A673 (cell line): ENCODE measurements around the gene PRG2. TPM values are rescaled to one million over a fixed set of nuclear protein-coding genes. Genes with fewer than 3 reads are reported as not detected.
"Not testable (repeated sequence)": the region's sequence is repeated elsewhere in the genome, so short reads cannot be mapped to it uniquely, and the experiment has no call there.

ENCODE experiments used
- BruUV-seq: library from RNA; stranded (reverse); fragments of 400-500 nt; replicated peaks from 2 replicates; lab custom pipeline; 2021; lab: Mats Ljungman, UMichigan
- CTCF ChIA-PET: fragments of 300-600 bp; sonication (Branson Sonifier 250); formaldehyde crosslinking; loops from one replicate; lab custom pipeline; 2022; ENCODE audit warnings: antibody characterized with exemption; lab: Charles Lee
- POLR2A ChIA-PET: fragments of 300-600 bp; sonication (Branson Sonifier 250); formaldehyde crosslinking; loops from one replicate; lab custom pipeline; 2022; ENCODE audit warnings: antibody characterized with exemption; ENCODE audit not compliant: low non-redundant PET; lab: Charles Lee
- DNase-seq: peaks from one replicate; pipeline ENCODE4 v3.0.0-alpha.2; 2015; ENCODE audit warnings: low spot score
- H3K27ac ChIP-seq: fragments of 200-600 bp; sonication (generic); 2 replicates; pipeline ENCODE4 v1.5.1; 2016; ENCODE audit warnings: mixed run types, low read depth, mild to moderate bottlenecking, mixed read lengths, antibody characterized with exemption, low read length; ENCODE audit not compliant: poor library complexity, severe bottlenecking
- H3K27me3 ChIP-seq: fragments of 200-600 bp; sonication (generic); replicated peaks from 2 replicates; pipeline ENCODE4 v1.6.1; 2017; ENCODE audit warnings: mixed run types, low read depth, mild to moderate bottlenecking, mixed read lengths, antibody characterized with exemption, low read length; ENCODE audit not compliant: insufficient read depth, poor library complexity
- H3K36me3 ChIP-seq: fragments of 200-600 bp; sonication (generic); 2 replicates; pipeline ENCODE4 v1.6.1; 2016; ENCODE audit warnings: mixed run types, mild to moderate bottlenecking, mixed read lengths, antibody characterized with exemption, low read length; ENCODE audit not compliant: insufficient read depth, poor library complexity, severe bottlenecking
- H3K4me1 ChIP-seq: fragments of 200-600 bp; sonication (generic); 2 replicates; pipeline ENCODE4 v1.6.1; 2017; ENCODE audit warnings: mixed run types, mild to moderate bottlenecking, mixed read lengths, antibody characterized with exemption, low read length; ENCODE audit not compliant: insufficient read depth, poor library complexity, severe bottlenecking
- H3K4me3 ChIP-seq: fragments of 200-600 bp; sonication (generic); 2 replicates; pipeline ENCODE4 v1.5.1; 2016; ENCODE audit warnings: low read depth, mixed run types, mild to moderate bottlenecking, mixed read lengths, low read length; ENCODE audit not compliant: poor library complexity, severe bottlenecking
- H3K9me3 ChIP-seq: fragments of 200-600 bp; sonication (generic); 2 replicates; pipeline ENCODE4 v1.6.1; 2016; ENCODE audit warnings: mixed run types, low read depth, mild to moderate bottlenecking, mixed read lengths, antibody characterized with exemption, low read length; ENCODE audit not compliant: poor library complexity, severe bottlenecking
- EZH2 ChIP-seq: fragments of 200-600 bp; sonication (generic); IDR thresholded peaks from 2 replicates; pipeline ENCODE4 v1.6.1; 2017; ENCODE audit warnings: borderline replicate concordance, low read depth, mild to moderate bottlenecking, mixed read lengths, antibody characterized with exemption, low read length; ENCODE audit not compliant: poor library complexity, severe bottlenecking
- intact Hi-C: fragments of 100-400 bp; cut with micrococcal nuclease; formaldehyde crosslinking; loops from one replicate; pipeline ENCODE4 v1.10.0; 2022; ENCODE audit not compliant: unreplicated experiment
- total RNA-seq: library from RNA; stranded (reverse); gene quantifications from 2 replicates; pipeline ENCODE4 v1.2.3, GENCODE V29; 2021
- TF ChIP-seq, protein P1 (sequence below): fragments of 300-800, 200-600 bp; sonication (generic); conservative IDR thresholded peaks from 2 replicates; pipeline ENCODE4 v1.5.1; 2017; ENCODE audit warnings: low read depth, mild to moderate bottlenecking, antibody characterized with exemption, low read length, moderate library complexity, mixed read lengths

PRG2 gene
- total RNA-seq, 1 experiment from 2014 or later: not detected

DNA sequence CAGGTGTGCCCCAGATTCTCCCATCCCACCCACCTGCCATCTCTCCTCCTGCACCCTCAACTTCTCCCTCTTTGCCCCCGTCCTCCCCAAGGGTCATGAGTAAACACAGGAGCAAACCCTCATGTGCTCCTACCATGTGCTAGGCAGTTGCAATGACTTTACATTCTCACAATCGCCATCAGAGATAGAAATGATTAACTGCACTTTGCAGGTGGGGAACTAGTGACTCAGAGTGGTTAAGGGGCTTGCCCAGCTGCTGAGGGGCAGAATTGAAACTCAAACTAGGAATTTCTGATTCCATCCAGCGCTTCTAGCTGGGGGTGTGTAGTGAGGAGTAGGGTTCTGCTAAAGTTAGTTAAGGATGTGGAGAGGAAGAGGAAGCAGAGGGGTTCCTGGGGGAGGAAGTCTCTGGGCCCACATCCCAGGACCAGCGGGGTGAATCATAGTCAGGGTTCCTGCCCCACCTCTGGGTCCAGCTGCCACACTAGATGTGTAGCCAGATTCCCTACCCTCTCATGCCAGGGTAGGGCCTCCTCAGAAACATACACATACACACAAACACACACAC is 16.0 kb upstream of the PRG2 start:
- intact Hi-C loops: no loop called here
- ChIA-PET CTCF (no interaction called here), POLR2A (interaction anchor here (0.6 kb wide), 1 partner anchor 193 kb away, joined by 3 read pairs; no protein-coding TSS in a partner anchor)

DNA sequence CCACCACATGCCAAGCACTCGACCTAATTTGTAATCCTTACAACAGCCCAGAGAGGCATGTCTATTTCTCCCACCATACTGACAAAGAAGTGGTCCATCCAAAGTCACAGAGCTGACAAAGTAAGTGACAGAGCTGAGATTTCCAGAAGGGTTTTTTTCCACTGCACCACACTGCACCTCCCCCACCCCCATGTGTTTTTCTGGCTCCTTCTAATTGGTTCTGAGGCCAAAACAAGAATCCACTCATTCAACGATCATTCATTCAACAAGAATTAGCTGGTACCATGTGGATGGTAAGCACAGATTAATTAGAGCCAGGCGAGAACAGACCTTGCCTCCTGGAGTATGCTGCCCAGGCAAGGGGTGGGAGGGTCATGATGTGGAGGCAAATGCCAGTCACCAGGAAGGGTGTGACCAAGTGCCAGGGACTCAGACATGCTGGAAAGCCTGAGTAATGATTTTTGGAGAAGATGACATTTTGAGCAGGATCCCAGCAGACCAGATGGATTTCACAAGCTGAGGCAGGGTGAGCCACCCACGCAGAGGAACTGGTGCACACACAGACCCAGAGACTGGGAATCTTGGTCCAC is 14.9 kb upstream of the PRG2 start:
- ChIA-PET CTCF (no interaction called here), POLR2A (no interaction called here)
- H3K4me3 ChIP-seq: no peak overlapping the region
- H3K9me3 ChIP-seq: no peaks in the 10 kb centered on the region
- TF ChIP-seq EZH2: no peak
- TF ChIP-seq, protein P1, sequence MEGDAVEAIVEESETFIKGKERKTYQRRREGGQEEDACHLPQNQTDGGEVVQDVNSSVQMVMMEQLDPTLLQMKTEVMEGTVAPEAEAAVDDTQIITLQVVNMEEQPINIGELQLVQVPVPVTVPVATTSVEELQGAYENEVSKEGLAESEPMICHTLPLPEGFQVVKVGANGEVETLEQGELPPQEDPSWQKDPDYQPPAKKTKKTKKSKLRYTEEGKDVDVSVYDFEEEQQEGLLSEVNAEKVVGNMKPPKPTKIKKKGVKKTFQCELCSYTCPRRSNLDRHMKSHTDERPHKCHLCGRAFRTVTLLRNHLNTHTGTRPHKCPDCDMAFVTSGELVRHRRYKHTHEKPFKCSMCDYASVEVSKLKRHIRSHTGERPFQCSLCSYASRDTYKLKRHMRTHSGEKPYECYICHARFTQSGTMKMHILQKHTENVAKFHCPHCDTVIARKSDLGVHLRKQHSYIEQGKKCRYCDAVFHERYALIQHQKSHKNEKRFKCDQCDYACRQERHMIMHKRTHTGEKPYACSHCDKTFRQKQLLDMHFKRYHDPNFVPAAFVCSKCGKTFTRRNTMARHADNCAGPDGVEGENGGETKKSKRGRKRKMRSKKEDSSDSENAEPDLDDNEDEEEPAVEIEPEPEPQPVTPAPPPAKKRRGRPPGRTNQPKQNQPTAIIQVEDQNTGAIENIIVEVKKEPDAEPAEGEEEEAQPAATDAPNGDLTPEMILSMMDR: no peak
- H3K36me3 ChIP-seq: peaks cover 18% of the 10 kb centered on the region
- H3K27me3 ChIP-seq: no peaks in the 10 kb centered on the region
- BruUV-seq: no TSS peak
- H3K4me1 ChIP-seq: no peaks in the 10 kb centered on the region
- intact Hi-C loops: no loop called here
- DNase-seq: no peak
- H3K27ac ChIP-seq: no peak overlapping the region

More for the DNA sequence above, 16.0 kb upstream of the PRG2 start:
- DNase-seq: no peak
- Histone ChIP-seq H3K27ac (no peak overlapping the region), H3K9me3 (no peaks in the 10 kb centered on the region), H3K27me3 (no peaks in the 10 kb centered on the region), H3K4me1 (no peaks in the 10 kb centered on the region), H3K36me3 (peaks cover 24% of the 10 kb centered on the region), H3K4me3 (no peak overlapping the region)
- no TSS peak for BruUV-seq
- no peak for TF ChIP-seq EZH2
- TF ChIP-seq, protein P1: no peak

DNA sequence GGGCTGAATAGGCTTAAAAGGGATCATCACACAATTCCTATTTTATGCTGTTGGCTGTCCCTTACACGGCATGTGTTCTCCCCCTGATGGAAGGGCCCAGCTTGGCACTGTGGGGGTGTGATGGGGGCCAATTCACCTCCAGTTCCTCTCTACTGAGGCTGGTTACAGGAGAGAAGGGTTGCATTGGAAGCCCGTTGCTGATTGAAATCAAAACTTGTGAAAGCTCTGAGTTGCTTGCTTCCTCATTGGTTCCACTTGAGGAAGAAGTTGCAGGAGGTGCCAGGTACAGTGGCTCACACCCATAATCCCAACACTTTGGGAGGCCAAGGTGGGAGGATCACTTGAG is 13.3 kb upstream of the PRG2 start:
- Histone ChIP-seq H3K27me3 (no peaks in the 10 kb centered on the region), H3K27ac (no peak overlapping the region), H3K9me3 (no peaks in the 10 kb centered on the region), H3K36me3 (peaks cover 10% of the 10 kb centered on the region), H3K4me3 (no peak overlapping the region), H3K4me1 (no peaks in the 10 kb centered on the region)
- DNase-seq: no peak
- no peak for TF ChIP-seq EZH2
- TF ChIP-seq, protein P1: no peak
- ChIA-PET POLR2A (no interaction called here), CTCF (no interaction called here)
- intact Hi-C loops: no loop called here
- no TSS peak for BruUV-seq

DNA sequence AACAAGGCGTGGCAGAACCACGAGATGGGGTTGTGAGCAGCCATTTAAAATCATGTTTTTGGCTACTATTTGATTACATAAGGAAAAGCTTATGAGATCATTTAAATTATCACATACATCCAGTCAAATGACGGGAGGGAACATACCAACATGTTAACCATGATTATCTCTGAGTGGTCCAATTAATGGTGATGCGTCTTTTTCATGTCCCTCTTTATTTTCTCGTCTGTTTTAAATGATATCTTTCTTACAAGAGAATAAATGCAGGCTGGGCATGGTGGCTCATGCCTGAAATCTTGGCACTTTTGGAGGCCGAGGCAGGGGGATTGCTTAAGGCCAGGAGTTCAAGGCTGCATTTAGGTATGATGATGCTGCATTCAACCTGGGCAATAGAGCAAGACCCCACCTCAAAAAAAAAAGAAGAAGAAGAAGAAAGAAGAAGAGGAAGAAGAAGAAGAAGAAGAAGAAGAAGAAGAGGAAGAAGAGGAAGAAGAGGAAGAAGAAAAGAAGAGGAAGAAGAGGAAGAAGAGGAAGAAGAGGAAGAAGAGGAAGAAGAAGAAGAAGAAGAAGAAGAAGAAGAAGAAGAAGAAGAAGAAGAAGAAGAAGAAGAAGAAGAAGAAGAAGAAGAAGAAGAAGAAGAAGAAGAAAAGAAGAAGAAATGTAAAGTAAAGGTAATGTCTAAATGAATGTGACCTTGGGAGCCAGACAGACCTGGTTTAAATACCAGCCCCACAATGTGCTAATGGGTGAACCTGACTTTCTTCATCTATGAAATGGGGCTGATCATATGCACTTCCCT is 12.8 kb upstream of the PRG2 start:
- POLR2A ChIA-PET: interaction anchor here (0.6 kb wide), 1 partner anchor 55 kb away, joined by 5 read pairs; no protein-coding TSS in a partner anchor
- CTCF ChIA-PET: interaction anchor here (0.7 kb wide), 1 partner anchor 211 kb away, joined by 3 read pairs; no protein-coding TSS in a partner anchor

More for the DNA sequence above, 12.8 kb upstream of the PRG2 start:
- H3K4me1 ChIP-seq, H3K9me3 ChIP-seq, BruUV-seq, H3K27ac ChIP-seq, DNase-seq, intact Hi-C loops, H3K4me3 ChIP-seq, H3K27me3 ChIP-seq: not testable (repeated sequence)
- H3K36me3 ChIP-seq: peaks cover 10% of the 10 kb centered on the region
